Caco-2 (cell line): ENCODE results near the gene CALM1. TPM values are rescaled to one million over a fixed set of nuclear protein-coding genes. Genes with fewer than 3 reads are reported as not detected.

Experiments
- BruUV-seq: library from RNA; stranded (reverse); fragments of 400-500 nt; replicated peaks from 2 replicates; lab custom pipeline; 2021; lab: Mats Ljungman, UMichigan
- CTCF ChIA-PET: fragments of 300-600 bp; sonication (Branson Sonifier 250); formaldehyde crosslinking; loops from one replicate; lab custom pipeline; 2022; ENCODE audit warnings: antibody characterized with exemption; lab: Charles Lee
- POLR2A ChIA-PET: fragments of 300-600 bp; sonication (Branson Sonifier 250); formaldehyde crosslinking; loops from one replicate; lab custom pipeline; 2022; ENCODE audit warnings: antibody characterized with exemption; lab: Charles Lee
- DNase-seq, 2 experiments: peaks; one replicate each; pipeline versions ENCODE4 v3.0.0 to v3.0.0-alpha.2; 2020 to 2022
- H3K27me3 ChIP-seq: replicated peaks from 2 replicates; pipeline ENCODE4 v1.6.0; 2011; ENCODE audit warnings: low read length; ENCODE audit not compliant: control insufficient read depth, insufficient read depth
- H3K36me3 ChIP-seq: 2 replicates; pipeline ENCODE4 v1.5.1; 2011; ENCODE audit warnings: low read length; ENCODE audit not compliant: control insufficient read depth, insufficient read depth
- H3K4me1 ChIP-seq: fragments of 250-450 bp; sonication (Bioruptor Pico); 2 replicates; pipeline ENCODE4 v1.5.1; 2020; ENCODE audit warnings: mild to moderate bottlenecking
- H3K4me3 ChIP-seq: 2 replicates; pipeline ENCODE4 v1.5.1; 2011; ENCODE audit warnings: low read depth, mild to moderate bottlenecking, control low read depth, low read length
- H3K9me3 ChIP-seq: fragments of 250-450 bp; sonication (Bioruptor Pico); 2 replicates; pipeline ENCODE4 v1.5.1; 2020; ENCODE audit warnings: mild to moderate bottlenecking, moderate library complexity
- H3K27ac Mint-ChIP-seq: one replicate; pipeline ENCODE4 v1.8.0; 2022; ENCODE audit warnings: mixed read lengths; ENCODE audit not compliant: unreplicated experiment
- H3K27me3 Mint-ChIP-seq: one replicate; pipeline ENCODE4 v1.8.0; 2022; ENCODE audit warnings: mixed read lengths; ENCODE audit not compliant: insufficient read depth, unreplicated experiment
- H3K36me3 Mint-ChIP-seq: one replicate; pipeline ENCODE4 v1.8.0; 2022; ENCODE audit warnings: mild to moderate bottlenecking, mixed read lengths; ENCODE audit not compliant: insufficient read depth, unreplicated experiment
- H3K4me1 Mint-ChIP-seq: one replicate; pipeline ENCODE4 v1.8.0; 2022; ENCODE audit warnings: low read depth, mixed read lengths; ENCODE audit not compliant: unreplicated experiment
- H3K4me3 Mint-ChIP-seq: one replicate; pipeline ENCODE4 v1.8.0; 2022; ENCODE audit warnings: mild to moderate bottlenecking, moderate library complexity, mixed read lengths; ENCODE audit not compliant: unreplicated experiment
- H3K9me3 Mint-ChIP-seq: one replicate; pipeline ENCODE4 v1.8.0; 2022; ENCODE audit warnings: mixed read lengths; ENCODE audit not compliant: unreplicated experiment
- intact Hi-C: fragments of 100-400 bp; cut with micrococcal nuclease; formaldehyde crosslinking; loops from one replicate; pipeline ENCODE4 v1.10.0; 2022; ENCODE audit not compliant: unreplicated experiment
- total RNA-seq: library from RNA; stranded (reverse); gene quantifications from 2 replicates; pipeline ENCODE4 v1.2.3, GENCODE V29; 2022
- TF ChIP-seq, protein P1 (sequence below), 2 experiments: fragments of 200-600 bp in 1 of 2; IDR thresholded peaks; 1 replicate in 1 of 2; 2 replicates in 1 of 2; pipeline versions ENCODE4 v1.5.1 to v1.8.0; 2011 to 2022; ENCODE audit warnings: antibody characterized with exemption in 1 of 2, control low read depth in 1 of 2, inconsistent platforms in 1 of 2, low read depth in 1 of 2, low read length in 1 of 2, mild to moderate bottlenecking in 1 of 2, moderate library complexity in 1 of 2; ENCODE audit not compliant: insufficient read depth in 1 of 2, severe bottlenecking in 1 of 2, unreplicated experiment in 1 of 2

The CALM1 gene
- total RNA-seq, 1 experiment from 2014 or later: 437 TPM

DNA sequence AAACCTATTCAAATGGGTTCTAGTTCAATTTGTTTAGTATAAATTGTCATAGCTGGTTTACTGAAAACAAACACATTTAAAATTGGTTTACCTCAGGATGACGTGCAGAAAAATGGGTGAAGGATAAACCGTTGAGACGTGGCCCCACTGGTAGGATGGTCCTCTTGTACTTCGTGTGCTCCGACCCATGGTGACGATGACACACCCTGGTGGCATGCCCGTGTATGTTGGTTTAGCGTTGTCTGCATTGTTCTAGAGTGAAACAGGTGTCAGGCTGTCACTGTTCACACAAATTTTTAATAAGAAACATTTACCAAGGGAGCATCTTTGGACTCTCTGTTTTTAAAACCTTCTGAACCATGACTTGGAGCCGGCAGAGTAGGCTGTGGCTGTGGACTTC lies 8.3 kb downstream of the CALM1 start:
- ChIA-PET POLR2A (no interaction called here), CTCF (no interaction called here)
- intact Hi-C loops: no loop called here
- TF ChIP-seq, protein P1, sequence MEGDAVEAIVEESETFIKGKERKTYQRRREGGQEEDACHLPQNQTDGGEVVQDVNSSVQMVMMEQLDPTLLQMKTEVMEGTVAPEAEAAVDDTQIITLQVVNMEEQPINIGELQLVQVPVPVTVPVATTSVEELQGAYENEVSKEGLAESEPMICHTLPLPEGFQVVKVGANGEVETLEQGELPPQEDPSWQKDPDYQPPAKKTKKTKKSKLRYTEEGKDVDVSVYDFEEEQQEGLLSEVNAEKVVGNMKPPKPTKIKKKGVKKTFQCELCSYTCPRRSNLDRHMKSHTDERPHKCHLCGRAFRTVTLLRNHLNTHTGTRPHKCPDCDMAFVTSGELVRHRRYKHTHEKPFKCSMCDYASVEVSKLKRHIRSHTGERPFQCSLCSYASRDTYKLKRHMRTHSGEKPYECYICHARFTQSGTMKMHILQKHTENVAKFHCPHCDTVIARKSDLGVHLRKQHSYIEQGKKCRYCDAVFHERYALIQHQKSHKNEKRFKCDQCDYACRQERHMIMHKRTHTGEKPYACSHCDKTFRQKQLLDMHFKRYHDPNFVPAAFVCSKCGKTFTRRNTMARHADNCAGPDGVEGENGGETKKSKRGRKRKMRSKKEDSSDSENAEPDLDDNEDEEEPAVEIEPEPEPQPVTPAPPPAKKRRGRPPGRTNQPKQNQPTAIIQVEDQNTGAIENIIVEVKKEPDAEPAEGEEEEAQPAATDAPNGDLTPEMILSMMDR (IDR thresholded peaks at IDR 0.05; ENCODE audit: insufficient read depth in 1 of 2, low read depth in 1 of 2, low read length in 1 of 2, severe bottlenecking in 1 of 2, unreplicated experiment in 1 of 2): no peak
- Mint-ChIP-seq H3K9me3 (no peaks in the 10 kb centered on the region), H3K27ac (no peak overlapping the region), H3K4me3 (no peak overlapping the region), H3K4me1 (no peaks in the 10 kb centered on the region), H3K27me3 (no peaks in the 10 kb centered on the region), H3K36me3 (peaks cover 88% of the 10 kb centered on the region)
- peaks cover 9% of the 10 kb centered on the region for H3K36me3 ChIP-seq
- DNase-seq: no peak
- TSS peak; percentile 12 for BruUV-seq
- 0 out of 2 replicates have a peak, but pooled peaks cover 3% of the 10 kb centered on the region for H3K4me1 ChIP-seq
- H3K9me3 ChIP-seq: no peaks in the 10 kb centered on the region
- no peak overlapping the region for H3K4me3 ChIP-seq
- H3K27me3 ChIP-seq: no peaks in the 10 kb centered on the region

- no peak overlapping the region for H3K4me3 Mint-ChIP-seq
- intact Hi-C loops: no loop called here
- H3K36me3 Mint-ChIP-seq: peaks cover 81% of the 10 kb centered on the region
- no peaks in the 10 kb centered on the region for H3K9me3 Mint-ChIP-seq
- no peak for DNase-seq
- Histone ChIP-seq H3K9me3 (no peaks in the 10 kb centered on the region), H3K4me3 (no peak overlapping the region), H3K36me3 (peaks cover 9% of the 10 kb centered on the region), H3K4me1 (no peaks in the 10 kb centered on the region), H3K27me3 (no peaks in the 10 kb centered on the region)
- CTCF ChIA-PET: interaction anchor here (0.7 to 1.3 kb wide), 2 partner anchors 11 to 148 kb away, joined by 3 read pairs; no protein-coding TSS in a partner anchor
- H3K4me1 Mint-ChIP-seq: no peaks in the 10 kb centered on the region
- no peaks in the 10 kb centered on the region for H3K27me3 Mint-ChIP-seq
- no peak overlapping the region for H3K27ac Mint-ChIP-seq
- POLR2A ChIA-PET: interaction anchor here (0.8 kb wide), 1 partner anchor 23 kb away, joined by 3 read pairs; no protein-coding TSS in a partner anchor
- BruUV-seq: no TSS peak
- TF ChIP-seq, protein P1 (IDR thresholded peaks at IDR 0.05; ENCODE audit: insufficient read depth in 1 of 2, low read depth in 1 of 2, low read length in 1 of 2, severe bottlenecking in 1 of 2, unreplicated experiment in 1 of 2): no peak
These were observed 8.9 kb downstream of the CALM1 start for GRCh38 chr14:90405755-90406154.

- no peak for DNase-seq
- Mint-ChIP-seq H3K27me3 (no peaks in the 10 kb centered on the region), H3K9me3 (no peaks in the 10 kb centered on the region), H3K4me1 (no peaks in the 10 kb centered on the region), H3K27ac (no peak overlapping the region), H3K36me3 (peaks cover 75% of the 10 kb centered on the region), H3K4me3 (no peak overlapping the region)
- no peaks in the 10 kb centered on the region for H3K4me1 ChIP-seq
- intact Hi-C loops: no loop called here
- ChIA-PET CTCF (interaction anchor here (0.7 to 1.3 kb wide), 2 partner anchors 11 to 147 kb away, joined by 3 read pairs; no protein-coding TSS in a partner anchor), POLR2A (interaction anchor here (0.6 to 0.8 kb wide), 2 partner anchors 24 to 115 kb away, joined by 3 to 4 read pairs; no protein-coding TSS in a partner anchor)
- TF ChIP-seq, protein P1 (IDR thresholded peaks at IDR 0.05; ENCODE audit: insufficient read depth in 1 of 2, low read depth in 1 of 2, low read length in 1 of 2, severe bottlenecking in 1 of 2, unreplicated experiment in 1 of 2): no peak
- H3K9me3 ChIP-seq: no peaks in the 10 kb centered on the region
- no TSS peak for BruUV-seq
- peaks cover 5% of the 10 kb centered on the region for H3K36me3 ChIP-seq
- H3K4me3 ChIP-seq: no peak overlapping the region
- H3K27me3 ChIP-seq: no peaks in the 10 kb centered on the region
These were observed 9.6 kb downstream of the CALM1 start for GRCh38 chr14:90406384-90406798.
